GM19324 (cell line): ENCODE measurements around the gene ZRANB3.
"Not testable (repeated sequence)": the region's sequence is repeated elsewhere in the genome, so short reads cannot be mapped to it uniquely, and the experiment has no call there.

ENCODE experiments used
- ATAC-seq: cut with Tn5 transposase; IDR thresholded peaks from one replicate; pipeline ENCODE4 v1.9.1; 2021; ENCODE audit warnings: mild to moderate bottlenecking, moderate library complexity; ENCODE audit not compliant: unreplicated experiment, low FRiP score

ZRANB3 gene

GRCh38 chr2:135151615-135152014 is 379.4 kb downstream of the ZRANB3 start:
- no peak for ATAC-seq

GRCh38 chr2:135150725-135151124 is 380.3 kb downstream of the ZRANB3 start:
- ATAC-seq: no peak

- ATAC-seq: no peak
These were observed 381.8 kb downstream of the ZRANB3 start for GRCh38 chr2:135149251-135149650.

GRCh38 chr2:135144343-135144742 is 386.7 kb downstream of the ZRANB3 start:
- ATAC-seq: no peak

GRCh38 chr2:135142323-135142722 is 388.7 kb downstream of the ZRANB3 start:
- ATAC-seq: no peak

GRCh38 chr2:135140606-135141005 is 390.4 kb downstream of the ZRANB3 start:
- ATAC-seq: no peak

GRCh38 chr2:135132314-135132713 is 398.7 kb downstream of the ZRANB3 start:
- ATAC-seq: no peak

- ATAC-seq: no peak
These were observed 400.3 kb downstream of the ZRANB3 start for GRCh38 chr2:135130751-135131150.

- no peak for ATAC-seq
These were observed 405.1 kb downstream of the ZRANB3 start for GRCh38 chr2:135125940-135126339.

GRCh38 chr2:135124924-135125886 is 405.8 kb downstream of the ZRANB3 start:
- ATAC-seq: no peak

GRCh38 chr2:135121658-135122039 is 409.4 kb downstream of the ZRANB3 start:
- not testable (repeated sequence) for ATAC-seq

- no peak for ATAC-seq
These were observed 409.9 kb downstream of the ZRANB3 start for GRCh38 chr2:135121016-135121657.

- no peak for ATAC-seq
These were observed 411.4 kb downstream of the ZRANB3 start for GRCh38 chr2:135119582-135119981.

GRCh38 chr2:135113322-135113721 is 417.7 kb downstream of the ZRANB3 start:
- ATAC-seq: no peak

GRCh38 chr2:135105513-135106316 is 425.3 kb downstream of the ZRANB3 start:
- not testable (repeated sequence) for ATAC-seq

GRCh38 chr2:135103843-135104242 is 427.2 kb downstream of the ZRANB3 start:
- no peak for ATAC-seq

GRCh38 chr2:135099802-135100483 is 431.1 kb downstream of the ZRANB3 start:
- no peak for ATAC-seq

- no peak for ATAC-seq
These were observed 433.3 kb downstream of the ZRANB3 start for GRCh38 chr2:135097532-135098231.

- no peak for ATAC-seq
These were observed 434.2 kb downstream of the ZRANB3 start for GRCh38 chr2:135096665-135097446.
